Activated T-helper 17 cell treated with anti-CD3 and anti-CD28 coated beads, Interleukin-2, amount 50 U/mL, for 72 hours (primary cell): ENCODE measurements around the gene AVEN. TPM values are rescaled to one million over a fixed set of nuclear protein-coding genes. Genes with fewer than 3 reads are reported as not detected.
"Not testable (repeated sequence)": the region's sequence is repeated elsewhere in the genome, so short reads cannot be mapped to it uniquely, and the experiment has no call there.

Source experiments
- ATAC-seq: fragments of 150-1000 bp; cut with Tn5 transposase; replicated peaks from 2 replicates; pipeline ENCODE4 v1.10.0; 2021; ENCODE audit warnings: mild to moderate bottlenecking, moderate library complexity
- H3K27ac Mint-ChIP-seq: one replicate; pipeline ENCODE4 v1.8.0; 2022; ENCODE audit warnings: mixed read lengths
- H3K27me3 Mint-ChIP-seq: one replicate; pipeline ENCODE4 v1.8.0; 2022; ENCODE audit warnings: mixed read lengths
- H3K36me3 Mint-ChIP-seq: one replicate; pipeline ENCODE4 v1.8.0; 2022; ENCODE audit warnings: low read depth, mild to moderate bottlenecking, mixed read lengths
- H3K4me1 Mint-ChIP-seq: one replicate; pipeline ENCODE4 v1.8.0; 2022; ENCODE audit warnings: mixed read lengths
- H3K4me3 Mint-ChIP-seq: one replicate; pipeline ENCODE4 v1.8.0; 2022; ENCODE audit warnings: mild to moderate bottlenecking, mixed read lengths
- H3K9me3 Mint-ChIP-seq: one replicate; pipeline ENCODE4 v1.8.0; 2022; ENCODE audit warnings: mixed read lengths
- total RNA-seq, 2 donors: library from RNA; stranded (reverse); gene quantifications; one replicate each; pipeline ENCODE4 v1.2.3, GENCODE V29; 2022

The AVEN gene
- total RNA-seq, 2 donors from 2014 or later, result 10.7 to 17.5 TPM

DNA sequence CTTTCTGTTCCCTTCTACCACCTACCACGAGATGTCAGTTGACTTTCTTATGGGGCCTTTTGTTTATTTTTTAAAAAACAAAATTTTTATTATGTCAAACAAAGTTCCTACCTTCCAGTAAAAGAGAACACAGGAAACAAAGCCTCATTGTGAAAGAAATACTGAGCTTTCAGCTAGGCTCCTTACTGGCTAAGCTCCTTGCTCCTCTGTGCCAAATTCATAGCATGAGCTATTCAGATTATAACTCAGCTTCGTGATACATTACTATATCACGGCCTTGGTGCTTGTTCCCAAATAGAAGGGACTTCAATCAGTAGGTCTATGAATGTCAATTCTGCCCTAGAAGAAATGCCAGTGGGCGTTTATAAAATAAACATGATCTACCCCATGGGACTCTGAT is 216.5 kb downstream of the AVEN start:
- H3K27me3 Mint-ChIP-seq, result peaks cover 16% of the 10 kb centered on the region
- no peaks in the 10 kb centered on the region for H3K9me3 Mint-ChIP-seq
- no peak for ATAC-seq

DNA sequence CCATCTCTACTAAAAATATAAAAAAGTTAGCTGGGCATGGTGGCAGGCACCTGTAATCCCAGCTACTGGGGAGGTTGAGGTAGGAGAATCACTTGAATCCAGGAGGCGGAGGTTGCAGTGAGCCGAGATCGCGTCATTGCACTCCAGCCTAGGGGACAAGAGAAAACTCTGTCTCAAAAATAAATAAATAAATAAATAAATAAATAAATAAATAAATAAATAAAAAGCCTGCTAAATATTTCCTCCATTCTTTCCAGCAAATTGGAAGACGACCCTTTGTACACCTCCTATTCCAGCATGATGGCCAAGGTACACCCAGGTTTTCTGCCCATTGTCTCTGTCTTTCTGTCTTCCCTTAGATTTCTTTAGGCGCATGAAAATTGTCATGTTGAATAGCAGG is 219.5 kb downstream of the AVEN start:
- not testable (repeated sequence) for H3K4me3 Mint-ChIP-seq, H3K9me3 Mint-ChIP-seq, H3K36me3 Mint-ChIP-seq, ATAC-seq, H3K27ac Mint-ChIP-seq, H3K27me3 Mint-ChIP-seq, H3K4me1 Mint-ChIP-seq

More for the DNA sequence above, 216.5 kb downstream of the AVEN start:
- H3K27ac Mint-ChIP-seq, result no peak overlapping the region
- H3K4me3 Mint-ChIP-seq, result no peak overlapping the region
- no peaks in the 10 kb centered on the region for H3K36me3 Mint-ChIP-seq
- no peaks in the 10 kb centered on the region for H3K4me1 Mint-ChIP-seq

Other genes with a start within 250 kb of the AVEN start
- gene CHRM5, start 70.7 kb downstream of the AVEN start, total RNA-seq, result not detected
- 10 to 100 TPM; 33.2 to 66.2 TPM for gene EMC7, start 62.7 kb upstream of the AVEN start, total RNA-seq
- 1 to 10 TPM; 2.8 to 2.9 TPM for gene PGBD4, start 62.9 kb upstream of the AVEN start, total RNA-seq
- 10 to 100 TPM; 41.6 to 51.3 TPM for gene KATNBL1, start 170.9 kb upstream of the AVEN start, total RNA-seq
- gene EMC4, start 185.8 kb upstream of the AVEN start, total RNA-seq, result 100 to 1,000 TPM in 1 of 2 donors, 10 to 100 TPM in 1; 83.0 to 118 TPM